ENCODE measurements around the gene CORO2A. TPM values are rescaled to one million over a fixed set of nuclear protein-coding genes. Genes with fewer than 3 reads are reported as not detected.
"Not testable (repeated sequence)": the region's sequence is repeated elsewhere in the genome, so short reads cannot be mapped to it uniquely, and the experiment has no call there.

Gene CORO2A
- total RNA-seq, 1 donor from 2014 or later = 0.96 TPM

DNA sequence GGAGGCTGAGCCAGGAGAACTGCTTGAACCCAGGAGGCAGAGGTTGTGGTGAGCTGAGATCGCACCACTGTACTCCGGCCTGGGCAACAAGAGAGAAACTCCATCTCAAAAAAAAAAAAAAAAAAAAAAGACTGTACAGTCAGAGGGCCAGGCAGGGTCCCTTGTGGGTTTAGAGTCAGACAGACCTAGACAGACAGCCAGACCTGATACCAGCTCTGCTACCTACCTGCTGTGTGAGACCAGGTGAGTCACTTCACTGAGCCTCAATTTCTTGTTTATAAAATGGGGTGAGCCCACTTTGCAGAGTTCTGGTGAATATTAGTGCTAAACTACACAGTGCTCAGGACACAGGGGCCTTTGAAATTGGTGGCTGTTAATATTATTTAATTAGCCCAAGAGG is 93.1 kb downstream of the CORO2A start:
- Mint-ChIP-seq H3K27ac (no peak overlapping the region), H3K9me3 (no peaks in the 10 kb centered on the region), H3K4me1 (ENCODE audit: low read depth) (peaks cover 54% of the 10 kb centered on the region), H3K36me3 (ENCODE audit: low read depth) (peaks cover 63% of the 10 kb centered on the region), H3K4me3 (ENCODE audit: low read depth) (no peak overlapping the region), H3K27me3 (ENCODE audit: low read depth) (no peaks in the 10 kb centered on the region)
- no peak for DNase-seq (ENCODE audit: low spot score)
- intact Hi-C loops (cut with micrococcal nuclease) = no loop called here

DNA sequence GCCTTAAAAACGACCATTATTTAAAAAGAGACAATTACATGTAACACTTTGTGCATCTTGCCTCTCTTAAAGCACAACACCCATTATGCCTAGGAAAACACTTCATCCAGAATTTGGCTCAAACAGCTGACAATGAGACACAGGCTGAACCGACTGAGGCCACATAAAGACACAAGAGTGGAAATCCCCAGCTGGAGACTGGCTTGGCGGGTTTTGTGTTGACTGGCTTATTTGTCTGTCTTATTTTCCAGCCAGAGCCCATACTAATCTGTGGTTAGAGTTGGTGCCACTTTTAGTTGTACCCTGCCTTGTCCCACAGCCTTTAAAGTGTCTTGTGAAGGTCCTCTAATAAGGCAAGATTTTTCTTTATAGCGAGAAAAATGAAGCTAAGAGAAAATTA is 94.6 kb downstream of the CORO2A start:
- Mint-ChIP-seq H3K27ac (peak overlapping the region; percentile 76), H3K27me3 (ENCODE audit: low read depth) (no peaks in the 10 kb centered on the region), H3K4me3 (ENCODE audit: low read depth) (no peak overlapping the region), H3K4me1 (ENCODE audit: low read depth) (peaks cover 52% of the 10 kb centered on the region), H3K36me3 (ENCODE audit: low read depth) (peaks cover 65% of the 10 kb centered on the region), H3K9me3 (no peaks in the 10 kb centered on the region)
- no peak for DNase-seq (ENCODE audit: low spot score)
- intact Hi-C loops (cut with micrococcal nuclease) = no loop called here

DNA sequence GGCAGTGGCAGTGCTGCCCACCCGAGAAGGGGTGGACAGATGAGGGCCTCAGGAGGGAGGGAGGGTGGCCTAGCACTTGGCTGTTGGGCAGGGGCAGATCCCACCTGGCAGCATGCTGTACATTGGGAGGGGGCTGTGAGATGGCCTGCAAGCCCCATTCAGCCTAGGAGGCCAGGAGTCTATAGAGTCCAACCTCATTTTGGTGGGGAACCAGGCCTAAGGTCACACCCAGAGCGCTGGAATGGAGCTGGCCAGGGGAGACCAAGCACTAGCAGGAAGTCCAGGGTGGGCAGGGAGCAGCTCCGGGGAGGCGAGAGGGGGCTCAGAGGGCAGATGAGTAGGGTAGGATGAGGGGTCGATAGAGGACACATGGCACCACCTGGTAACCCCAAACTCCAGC is 96.3 kb downstream of the CORO2A start:
- Mint-ChIP-seq H3K9me3 (no peaks in the 10 kb centered on the region), H3K4me3 (ENCODE audit: low read depth) (no peak overlapping the region), H3K36me3 (ENCODE audit: low read depth) (peaks cover 66% of the 10 kb centered on the region), H3K27ac (peak overlapping the region; percentile 39), H3K27me3 (ENCODE audit: low read depth) (no peaks in the 10 kb centered on the region), H3K4me1 (ENCODE audit: low read depth) (peaks cover 42% of the 10 kb centered on the region)
- no peak for DNase-seq (ENCODE audit: low spot score)
- intact Hi-C loops (cut with micrococcal nuclease) = no loop called here

DNA sequence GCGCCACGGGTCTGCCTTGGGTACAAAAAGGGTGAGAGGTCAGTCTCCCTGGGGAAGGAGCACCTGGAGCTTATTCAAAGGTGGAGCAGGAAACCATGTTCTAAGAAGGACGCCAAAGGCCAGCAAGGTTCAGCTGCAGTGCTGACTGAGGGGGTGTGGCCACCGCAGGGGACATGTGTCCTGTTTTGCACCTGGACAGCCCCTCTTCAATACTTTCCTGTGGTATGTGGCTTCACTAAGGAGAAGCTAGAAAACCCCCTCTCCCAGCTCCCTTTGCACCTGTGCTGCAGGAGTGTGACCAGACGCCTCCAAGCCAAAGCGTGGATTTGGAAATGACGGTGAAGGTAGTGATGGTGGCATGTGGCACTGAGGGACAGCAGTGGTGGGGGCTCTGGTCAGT is 97.0 kb downstream of the CORO2A start:
- H3K36me3 Mint-ChIP-seq (ENCODE audit: low read depth) = peaks cover 65% of the 10 kb centered on the region

DNA sequence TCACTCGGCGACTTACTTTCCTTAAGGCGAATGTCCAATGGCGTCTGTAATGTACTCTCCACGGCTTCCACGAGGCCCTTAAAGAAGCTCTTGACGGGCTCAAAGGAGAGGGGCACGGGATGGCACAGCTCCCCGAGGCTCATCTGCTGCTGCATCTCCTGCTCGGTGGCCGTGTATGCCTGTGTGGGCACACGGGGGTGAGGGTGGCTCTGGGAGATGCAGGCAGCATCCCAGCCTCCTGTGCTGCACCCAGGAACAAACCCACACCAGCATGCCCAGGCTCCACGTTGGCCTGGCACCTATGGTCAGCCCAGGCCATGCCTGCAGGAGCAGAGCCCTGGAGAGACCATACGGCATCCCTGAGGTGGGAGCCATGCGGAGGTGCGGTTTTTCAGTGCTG is 97.6 kb downstream of the CORO2A start:
- Mint-ChIP-seq H3K36me3 (ENCODE audit: low read depth) (peaks cover 64% of the 10 kb centered on the region), H3K4me3 (ENCODE audit: low read depth) (no peak overlapping the region), H3K27ac (peak overlapping the region; percentile 32), H3K4me1 (ENCODE audit: low read depth) (peaks cover 35% of the 10 kb centered on the region), H3K9me3 (no peaks in the 10 kb centered on the region), H3K27me3 (ENCODE audit: low read depth) (no peaks in the 10 kb centered on the region)
- no peak for DNase-seq (ENCODE audit: low spot score)
- intact Hi-C loops (cut with micrococcal nuclease) = no loop called here

More for the DNA sequence above, 97.0 kb downstream of the CORO2A start:
- intact Hi-C loops (cut with micrococcal nuclease) = no loop called here
- no peaks in the 10 kb centered on the region for H3K27me3 Mint-ChIP-seq (ENCODE audit: low read depth)
- no peak overlapping the region for H3K4me3 Mint-ChIP-seq (ENCODE audit: low read depth)
- no peaks in the 10 kb centered on the region for H3K9me3 Mint-ChIP-seq
- H3K27ac Mint-ChIP-seq = no peak overlapping the region
- H3K4me1 Mint-ChIP-seq (ENCODE audit: low read depth) = peaks cover 38% of the 10 kb centered on the region
- DNase-seq (ENCODE audit: low spot score) = no peak

DNA sequence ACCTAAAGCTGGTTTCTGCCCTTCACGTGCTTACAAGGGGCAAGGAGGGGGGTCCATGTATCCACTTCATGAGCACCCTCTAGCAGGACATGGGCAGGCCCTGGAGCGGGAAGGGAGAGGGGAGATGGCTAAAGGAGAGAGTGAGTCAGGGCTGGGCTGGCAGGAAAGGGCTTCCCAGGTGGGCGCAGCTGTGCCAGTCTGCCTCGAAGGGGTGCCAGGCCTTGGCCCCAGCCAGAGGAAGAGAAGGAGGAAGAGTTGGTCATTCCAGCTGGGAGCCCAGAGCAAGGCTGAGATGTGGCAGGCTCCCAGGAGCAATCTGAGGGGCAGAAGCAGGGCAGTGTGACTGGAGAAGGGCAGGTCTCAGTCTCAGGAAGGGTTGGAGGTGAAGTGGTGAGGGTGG is 98.1 kb downstream of the CORO2A start:
- no peaks in the 10 kb centered on the region for H3K27me3 Mint-ChIP-seq (ENCODE audit: low read depth)
- peaks cover 67% of the 10 kb centered on the region for H3K36me3 Mint-ChIP-seq (ENCODE audit: low read depth)
- peak overlapping the region; percentile 32 for H3K27ac Mint-ChIP-seq
- DNase-seq (ENCODE audit: low spot score) = no peak
- no peak overlapping the region for H3K4me3 Mint-ChIP-seq (ENCODE audit: low read depth)
- H3K4me1 Mint-ChIP-seq (ENCODE audit: low read depth) = peaks cover 35% of the 10 kb centered on the region
- no peaks in the 10 kb centered on the region for H3K9me3 Mint-ChIP-seq
- intact Hi-C loops (cut with micrococcal nuclease) = no loop called here

DNA sequence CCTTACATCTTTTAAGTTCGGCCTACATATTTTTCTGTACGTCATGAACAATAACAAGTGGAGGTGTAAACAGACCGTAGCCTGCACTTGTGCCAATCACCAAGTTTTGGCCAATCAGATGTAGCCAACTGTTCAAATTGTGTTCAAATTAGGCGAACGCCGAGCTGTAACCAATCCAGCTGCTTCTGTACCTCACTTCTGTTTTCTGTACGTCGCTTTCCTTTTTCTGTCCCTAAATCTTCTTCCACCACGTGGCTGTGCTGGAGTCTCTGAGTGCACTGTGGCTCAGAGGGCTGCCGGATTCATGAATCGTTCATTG is 99.9 kb downstream of the CORO2A start:
- H3K27me3 Mint-ChIP-seq (ENCODE audit: low read depth) = no peaks in the 10 kb centered on the region
- peaks cover 65% of the 10 kb centered on the region for H3K36me3 Mint-ChIP-seq (ENCODE audit: low read depth)
- peaks cover 30% of the 10 kb centered on the region for H3K4me1 Mint-ChIP-seq (ENCODE audit: low read depth)
- no peak for DNase-seq (ENCODE audit: low spot score)
- intact Hi-C loops (cut with micrococcal nuclease) = no loop called here
- H3K27ac Mint-ChIP-seq = peak overlapping the region; percentile 64
- no peaks in the 10 kb centered on the region for H3K9me3 Mint-ChIP-seq
- H3K4me3 Mint-ChIP-seq (ENCODE audit: low read depth) = no peak overlapping the region

DNA sequence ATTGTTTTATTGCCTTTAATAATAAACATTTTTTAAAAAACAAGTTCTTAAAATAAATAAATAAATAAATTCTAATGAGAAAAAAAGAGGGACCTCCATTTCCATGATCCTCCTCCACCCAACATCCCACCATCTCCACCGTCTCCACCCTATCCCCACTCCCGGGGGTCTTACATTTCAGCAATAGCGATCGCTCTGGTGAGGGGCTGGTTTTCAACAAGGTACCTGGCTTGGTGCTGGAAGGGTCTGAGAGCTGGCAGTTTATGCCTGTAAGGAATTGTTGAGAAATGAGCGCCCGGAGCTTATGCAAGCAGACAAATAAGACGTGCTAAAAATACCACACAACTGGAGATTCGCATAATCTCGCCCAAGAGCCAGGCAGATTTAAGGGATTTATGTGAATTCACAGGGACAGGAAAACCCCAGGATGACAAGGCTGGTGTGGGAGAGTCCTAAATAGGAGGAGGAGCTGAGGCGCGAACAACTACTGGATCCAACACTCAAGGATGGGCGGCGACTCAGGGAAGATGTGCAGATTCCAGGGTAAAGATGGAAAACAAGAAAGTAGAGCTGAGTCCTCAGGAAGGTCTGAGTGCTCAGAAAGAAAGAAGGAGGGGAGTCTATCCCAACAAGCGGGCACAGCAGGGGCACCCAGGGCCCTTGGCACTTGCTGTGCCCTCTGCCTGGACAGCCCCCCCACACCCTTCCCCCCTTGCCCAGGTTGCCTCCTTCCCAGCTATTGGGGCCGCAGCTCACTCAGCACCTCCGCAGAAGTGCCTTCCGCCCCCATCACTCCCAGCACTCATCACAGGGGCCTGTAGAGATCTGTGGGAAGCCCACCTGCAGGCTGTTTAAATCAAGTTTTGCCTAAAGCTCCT is 100.5 kb downstream of the CORO2A start:
- Mint-ChIP-seq H3K36me3 (ENCODE audit: low read depth) (peaks cover 62% of the 10 kb centered on the region), H3K4me1 (ENCODE audit: low read depth) (peaks cover 25% of the 10 kb centered on the region), H3K9me3 (no peaks in the 10 kb centered on the region), H3K4me3 (ENCODE audit: low read depth) (no peak overlapping the region), H3K27ac (peak overlapping the region; percentile 54), H3K27me3 (ENCODE audit: low read depth) (no peaks in the 10 kb centered on the region)
- no peak for DNase-seq (ENCODE audit: low spot score)
- intact Hi-C loops (cut with micrococcal nuclease) = no loop called here

DNA sequence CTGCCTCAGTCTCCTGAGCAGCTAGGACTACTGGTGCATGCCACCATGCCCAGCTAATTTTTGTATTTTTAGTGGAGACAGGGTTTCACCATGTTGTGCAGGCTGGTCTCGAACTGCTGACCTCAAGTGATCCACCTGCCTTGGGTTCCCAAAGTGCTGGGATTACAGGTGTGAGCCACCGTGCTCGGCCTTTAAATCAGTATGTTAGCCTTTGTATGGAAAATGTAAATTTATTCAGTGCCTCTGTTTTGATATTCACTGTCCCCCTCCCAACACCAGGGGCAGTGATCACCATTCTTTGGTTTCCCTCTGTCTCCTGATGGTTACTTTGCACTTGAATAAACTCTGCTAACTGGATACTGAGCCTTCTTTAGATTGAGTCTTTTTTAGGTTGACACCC is 101.8 kb downstream of the CORO2A start:
- H3K9me3 Mint-ChIP-seq; intact Hi-C loops (cut with micrococcal nuclease); H3K27me3 Mint-ChIP-seq (ENCODE audit: low read depth); H3K27ac Mint-ChIP-seq; DNase-seq (ENCODE audit: low spot score); H3K4me3 Mint-ChIP-seq (ENCODE audit: low read depth): not testable (repeated sequence)
- peaks cover 62% of the 10 kb centered on the region for H3K36me3 Mint-ChIP-seq (ENCODE audit: low read depth)
- H3K4me1 Mint-ChIP-seq (ENCODE audit: low read depth) = peaks cover 31% of the 10 kb centered on the region

DNA sequence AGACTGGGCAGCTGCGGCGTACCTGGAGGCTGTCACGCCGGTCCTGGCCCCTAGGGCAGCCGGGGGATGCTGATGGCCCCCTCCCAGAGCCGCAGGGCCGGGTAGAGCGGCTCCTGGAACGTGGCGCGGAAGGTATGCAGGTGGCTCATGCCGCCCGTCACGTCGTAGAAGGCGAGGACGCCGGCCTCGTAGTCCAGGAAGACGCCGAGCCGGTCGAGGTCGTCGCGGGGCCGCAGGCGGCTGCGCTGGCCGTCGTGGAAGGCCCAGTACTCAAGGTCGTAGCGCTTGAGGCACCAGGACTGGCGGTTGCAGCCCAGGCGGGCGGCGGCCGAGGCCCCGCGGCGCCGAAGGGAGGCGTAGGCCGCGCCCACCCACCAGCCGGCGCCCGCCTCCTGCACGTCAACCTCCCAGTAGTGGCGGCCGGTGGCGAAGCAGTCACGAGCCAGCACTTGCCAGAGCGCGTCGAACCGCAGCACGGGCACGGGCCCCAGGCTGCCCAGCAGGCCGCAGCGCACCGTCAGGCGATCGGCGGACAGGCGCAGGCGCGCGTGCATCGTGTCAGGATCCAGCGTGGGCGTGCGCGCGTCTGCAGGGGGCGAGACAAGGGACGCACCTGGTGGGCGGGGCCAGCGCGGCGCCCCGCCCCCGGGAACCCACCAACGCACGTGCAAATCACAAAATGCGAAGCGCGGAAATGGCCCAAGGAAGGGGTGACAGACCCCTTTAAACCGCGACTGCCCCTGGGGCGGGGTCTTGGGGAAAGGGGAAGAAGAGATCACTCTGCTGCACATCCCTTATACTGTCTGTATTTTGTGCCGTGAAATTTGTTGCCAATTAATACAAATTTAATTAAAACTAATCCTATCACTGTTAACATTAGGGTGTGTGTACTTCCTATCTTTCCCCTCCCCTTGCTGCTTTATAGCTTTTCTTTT is 104.8 kb downstream of the CORO2A start:
- intact Hi-C loops (cut with micrococcal nuclease) = no loop called here
- DNase-seq (ENCODE audit: low spot score) = no peak
- H3K27ac Mint-ChIP-seq = no peak overlapping the region

DNA sequence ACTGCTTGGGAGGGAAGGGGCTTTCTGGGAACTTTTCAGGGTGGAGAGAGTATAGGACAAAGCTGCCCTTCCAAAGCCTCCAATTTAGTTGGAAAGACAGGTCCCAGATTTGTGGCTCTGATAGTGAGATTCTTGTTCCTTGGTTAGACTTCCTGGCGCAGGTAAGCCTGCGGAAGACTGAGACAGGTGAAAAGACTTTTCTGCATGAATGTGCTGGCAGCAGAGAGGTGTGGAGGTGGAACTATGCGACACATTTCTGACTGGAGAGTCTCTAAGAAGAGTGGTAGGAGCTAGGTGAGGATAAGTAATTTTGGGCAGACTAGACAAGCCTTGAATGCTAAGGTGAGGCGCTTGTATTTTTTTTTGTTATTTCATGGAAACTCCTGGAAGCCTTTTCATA is 106.0 kb downstream of the CORO2A start:
- Mint-ChIP-seq H3K4me1 (ENCODE audit: low read depth) (peaks cover 25% of the 10 kb centered on the region), H3K9me3 (no peaks in the 10 kb centered on the region), H3K4me3 (ENCODE audit: low read depth) (no peak overlapping the region), H3K27ac (peak overlapping the region; percentile 24), H3K27me3 (ENCODE audit: low read depth) (no peaks in the 10 kb centered on the region), H3K36me3 (ENCODE audit: low read depth) (peaks cover 76% of the 10 kb centered on the region)
- intact Hi-C loops (cut with micrococcal nuclease) = no loop called here
- DNase-seq (ENCODE audit: low spot score) = no peak

More for the DNA sequence above, 104.8 kb downstream of the CORO2A start:
- peaks cover 71% of the 10 kb centered on the region for H3K36me3 Mint-ChIP-seq (ENCODE audit: low read depth)
- no peaks in the 10 kb centered on the region for H3K27me3 Mint-ChIP-seq (ENCODE audit: low read depth)
- peaks cover 19% of the 10 kb centered on the region for H3K4me1 Mint-ChIP-seq (ENCODE audit: low read depth)
- no peaks in the 10 kb centered on the region for H3K9me3 Mint-ChIP-seq
- no peak overlapping the region for H3K4me3 Mint-ChIP-seq (ENCODE audit: low read depth)

DNA sequence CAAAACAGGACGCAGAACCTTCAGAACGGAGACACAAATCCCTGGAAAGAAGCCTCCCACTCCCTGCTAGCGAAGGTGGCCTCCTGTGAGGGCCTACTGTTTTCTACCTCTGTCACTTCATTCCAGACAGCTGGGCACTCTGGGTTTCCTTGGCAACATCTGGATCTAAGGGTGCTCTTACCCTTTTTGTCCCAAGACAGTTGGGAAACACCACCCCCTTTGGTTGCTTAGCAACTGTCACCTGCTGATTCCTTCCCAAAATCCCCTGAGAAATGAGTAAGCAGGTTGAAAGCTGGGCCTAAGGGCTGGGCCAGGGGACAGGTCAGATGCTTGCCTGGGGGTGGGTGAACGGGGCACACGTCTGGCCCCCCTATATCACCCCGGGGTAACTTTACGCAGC is 106.5 kb downstream of the CORO2A start:
- H3K4me3 Mint-ChIP-seq (ENCODE audit: low read depth) = no peak overlapping the region
- intact Hi-C loops (cut with micrococcal nuclease) = no loop called here
- peaks cover 82% of the 10 kb centered on the region for H3K36me3 Mint-ChIP-seq (ENCODE audit: low read depth)

DNA sequence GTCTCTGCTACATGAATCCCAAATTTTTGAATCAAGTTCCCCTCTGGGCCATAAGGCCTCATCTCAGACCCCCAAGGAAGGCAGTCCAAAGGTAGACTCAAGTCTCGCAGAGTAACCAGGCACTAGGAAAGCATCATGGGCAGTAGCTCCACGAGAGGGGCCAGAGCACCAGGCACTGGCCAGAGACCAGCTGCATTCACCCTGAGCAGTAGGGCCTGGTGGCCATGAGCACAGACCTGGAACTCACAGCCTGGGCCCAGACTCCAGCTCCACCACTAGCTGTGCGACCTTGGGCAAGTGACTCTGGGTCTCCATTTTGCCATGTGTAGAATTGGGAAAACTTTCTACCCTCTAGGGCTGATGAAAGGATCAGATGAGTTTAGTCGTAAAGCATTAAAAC is 107.4 kb downstream of the CORO2A start:
- intact Hi-C loops (cut with micrococcal nuclease) = no loop called here
- H3K36me3 Mint-ChIP-seq (ENCODE audit: low read depth) = peaks cover 87% of the 10 kb centered on the region
- H3K27ac Mint-ChIP-seq = no peak overlapping the region
- no peak for DNase-seq (ENCODE audit: low spot score)
- no peaks in the 10 kb centered on the region for H3K9me3 Mint-ChIP-seq
- no peak overlapping the region for H3K4me3 Mint-ChIP-seq (ENCODE audit: low read depth)
- H3K27me3 Mint-ChIP-seq (ENCODE audit: low read depth) = no peaks in the 10 kb centered on the region
- H3K4me1 Mint-ChIP-seq (ENCODE audit: low read depth) = peaks cover 29% of the 10 kb centered on the region

More for the DNA sequence above, 106.5 kb downstream of the CORO2A start:
- Mint-ChIP-seq H3K27ac (peak overlapping the region; percentile 24), H3K4me1 (ENCODE audit: low read depth) (peaks cover 30% of the 10 kb centered on the region), H3K9me3 (no peaks in the 10 kb centered on the region), H3K27me3 (ENCODE audit: low read depth) (no peaks in the 10 kb centered on the region)
- DNase-seq (ENCODE audit: low spot score) = no peak
